Astrocyte (in vitro differentiated cells and primary cell): ENCODE results near the gene DISP3. TPM values are rescaled to one million over a fixed set of nuclear protein-coding genes. Genes with fewer than 3 reads are reported as not detected.

Experiments
- DNase-seq: peaks from one replicate; pipeline ENCODE4 v3.0.0-alpha.2; 2010; ENCODE audit warnings: low read depth
- FAIRE-seq: peaks from 2 replicates; lab custom pipeline; 2011; peaks lifted over from hg19 to GRCh38; lab: Jason Lieb, UNC
- H2AFZ ChIP-seq: 2 replicates; pipeline ENCODE4 v1.6.0; 2012; ENCODE audit warnings: low read depth, low read length, inconsistent platforms
- H3K27ac ChIP-seq: 2 replicates; pipeline ENCODE4 v1.5.1; 2011; ENCODE audit warnings: low read depth, low read length, inconsistent platforms
- H3K27me3 ChIP-seq: 2 replicates; pipeline ENCODE4 v1.6.0; 2011; ENCODE audit warnings: low read length, inconsistent platforms; ENCODE audit not compliant: insufficient read depth
- H3K36me3 ChIP-seq: 2 replicates; pipeline ENCODE4 v1.5.1; 2011; ENCODE audit warnings: low read length, inconsistent platforms; ENCODE audit not compliant: insufficient read depth
- H3K4me1 ChIP-seq: 2 replicates; pipeline ENCODE4 v1.5.1; 2011; ENCODE audit warnings: low read length, inconsistent platforms; ENCODE audit not compliant: insufficient read depth
- H3K4me2 ChIP-seq: 2 replicates; pipeline ENCODE4 v1.6.0; 2012; ENCODE audit warnings: low read length, inconsistent platforms
- H3K4me3 ChIP-seq: 2 replicates; pipeline ENCODE4 v1.5.1; 2011; ENCODE audit warnings: low read depth, mild to moderate bottlenecking, low read length, inconsistent platforms; ENCODE audit not compliant: insufficient read depth
- H3K79me2 ChIP-seq: 2 replicates; pipeline ENCODE4 v1.6.0; 2012; ENCODE audit warnings: mild to moderate bottlenecking, low read length, inconsistent platforms; ENCODE audit not compliant: insufficient read depth
- H3K9ac ChIP-seq: 2 replicates; pipeline ENCODE4 v1.6.0; 2012; ENCODE audit warnings: mild to moderate bottlenecking, low read length, inconsistent platforms
- H3K9me3 ChIP-seq: 2 replicates; pipeline ENCODE4 v1.5.1; 2012; ENCODE audit warnings: low read depth, mild to moderate bottlenecking, low read length, inconsistent platforms; ENCODE audit not compliant: insufficient read depth
- H4K20me1 ChIP-seq: 2 replicates; pipeline ENCODE4 v1.6.0; 2012; ENCODE audit warnings: low read length, inconsistent platforms; ENCODE audit not compliant: insufficient read depth
- H3K27ac Mint-ChIP-seq: one replicate; pipeline ENCODE4 v1.8.0; 2021; ENCODE audit warnings: mild to moderate bottlenecking, mixed read lengths; ENCODE audit not compliant: unreplicated experiment
- H3K27me3 Mint-ChIP-seq: one replicate; pipeline ENCODE4 v1.8.0; 2021; ENCODE audit warnings: low read depth, mixed read lengths; ENCODE audit not compliant: unreplicated experiment
- H3K36me3 Mint-ChIP-seq: one replicate; pipeline ENCODE4 v1.8.0; 2021; ENCODE audit warnings: low read depth, mixed read lengths; ENCODE audit not compliant: unreplicated experiment
- H3K4me1 Mint-ChIP-seq: one replicate; pipeline ENCODE4 v1.8.0; 2021; ENCODE audit warnings: low read depth, mixed read lengths; ENCODE audit not compliant: unreplicated experiment
- H3K4me3 Mint-ChIP-seq: one replicate; pipeline ENCODE4 v1.8.0; 2021; ENCODE audit warnings: mild to moderate bottlenecking, moderate library complexity, mixed read lengths; ENCODE audit not compliant: unreplicated experiment
- H3K9me3 Mint-ChIP-seq: one replicate; pipeline ENCODE4 v1.8.0; 2021; ENCODE audit warnings: mild to moderate bottlenecking, mixed read lengths; ENCODE audit not compliant: unreplicated experiment
- CTCF ChIP-seq: IDR thresholded peaks from 2 replicates; pipeline ENCODE4 v1.5.1; 2011; ENCODE audit warnings: low read depth, mild to moderate bottlenecking, inconsistent platforms, low read length, moderate library complexity; ENCODE audit not compliant: insufficient read depth
- EZH2 ChIP-seq: IDR thresholded peaks from 2 replicates; pipeline ENCODE4 v1.6.1; 2012; ENCODE audit warnings: mild to moderate bottlenecking, low read length, inconsistent platforms; ENCODE audit not compliant: insufficient read depth
- total RNA-seq: library from RNA; stranded (reverse); gene quantifications from 2 replicates; pipeline ENCODE4 v1.2.1, GENCODE V29; 2021

The DISP3 gene
- total RNA-seq, 1 donor from 2014 or later: 0.32 TPM

- no peak for TF ChIP-seq CTCF
- no peak for TF ChIP-seq EZH2
- no peak overlapping the region for H3K4me2 ChIP-seq
- H3K9me3 ChIP-seq: no peaks in the 10 kb centered on the region
- DNase-seq: no peak
- H3K4me3 ChIP-seq: no peak overlapping the region
- no peak overlapping the region for H3K27ac ChIP-seq
- H3K36me3 ChIP-seq: no peaks in the 10 kb centered on the region
- Mint-ChIP-seq H3K27me3 (peaks cover 84% of the 10 kb centered on the region), H3K27ac (no peak overlapping the region), H3K4me3 (no peak overlapping the region), H3K9me3 (no peaks in the 10 kb centered on the region), H3K4me1 (no peaks in the 10 kb centered on the region), H3K36me3 (no peaks in the 10 kb centered on the region)
- H2AFZ ChIP-seq: no peak overlapping the region
- H3K9ac ChIP-seq: no peak overlapping the region
- H3K79me2 ChIP-seq: no peaks in the 10 kb centered on the region
- H4K20me1 ChIP-seq: no peaks in the 10 kb centered on the region
- no peaks in the 10 kb centered on the region for H3K4me1 ChIP-seq
- no peak for FAIRE-seq
- H3K27me3 ChIP-seq: peaks cover 2% of the 10 kb centered on the region
These were observed 12.5 kb upstream of the DISP3 start for GRCh38 chr1:11466416-11466815.

- H3K79me2 ChIP-seq: no peaks in the 10 kb centered on the region
- no peaks in the 10 kb centered on the region for H3K4me1 ChIP-seq
- no peaks in the 10 kb centered on the region for H3K36me3 ChIP-seq
- no peaks in the 10 kb centered on the region for H3K4me1 Mint-ChIP-seq
- H2AFZ ChIP-seq: no peak overlapping the region
- FAIRE-seq (no peak), DNase-seq (no peak)
- H3K4me3 Mint-ChIP-seq: no peak overlapping the region
- H3K36me3 Mint-ChIP-seq: no peaks in the 10 kb centered on the region
- H3K27me3 ChIP-seq: peaks cover 2% of the 10 kb centered on the region
- H3K27ac ChIP-seq: no peak overlapping the region
- TF ChIP-seq EZH2 (no peak), CTCF (no peak)
- H3K9ac ChIP-seq: no peak overlapping the region
- H3K4me2 ChIP-seq: no peak overlapping the region
- no peaks in the 10 kb centered on the region for H3K9me3 ChIP-seq
- H3K27me3 Mint-ChIP-seq: peaks cover 75% of the 10 kb centered on the region
- H3K27ac Mint-ChIP-seq: no peak overlapping the region
- no peaks in the 10 kb centered on the region for H3K9me3 Mint-ChIP-seq
- no peak overlapping the region for H3K4me3 ChIP-seq
- no peaks in the 10 kb centered on the region for H4K20me1 ChIP-seq
These were observed 10.1 kb upstream of the DISP3 start for GRCh38 chr1:11468878-11469277.

GRCh38 chr1:11470912-11471311 is 8.0 kb upstream of the DISP3 start:
- Histone ChIP-seq H3K9ac (no peak overlapping the region), H3K9me3 (no peaks in the 10 kb centered on the region), H3K27ac (no peak overlapping the region), H3K79me2 (no peaks in the 10 kb centered on the region), H4K20me1 (no peaks in the 10 kb centered on the region), H3K27me3 (peaks cover 2% of the 10 kb centered on the region), H2AFZ (no peak overlapping the region), H3K4me3 (no peak overlapping the region), H3K4me1 (no peaks in the 10 kb centered on the region), H3K4me2 (no peak overlapping the region), H3K36me3 (no peaks in the 10 kb centered on the region)
- H3K4me1 Mint-ChIP-seq: no peaks in the 10 kb centered on the region
- FAIRE-seq: no peak
- H3K9me3 Mint-ChIP-seq: peaks cover 2% of the 10 kb centered on the region
- H3K4me3 Mint-ChIP-seq: no peak overlapping the region
- no peak for TF ChIP-seq CTCF
- no peak for TF ChIP-seq EZH2
- no peaks in the 10 kb centered on the region for H3K36me3 Mint-ChIP-seq
- no peak for DNase-seq
- peaks cover 81% of the 10 kb centered on the region for H3K27me3 Mint-ChIP-seq
- H3K27ac Mint-ChIP-seq: no peak overlapping the region
